GM19467 (cell line): ENCODE measurements around the gene PRSS50.

Experiments used
- ATAC-seq: cut with Tn5 transposase; IDR thresholded peaks from one replicate; pipeline ENCODE4 v1.9.1; 2021; ENCODE audit warnings: mild to moderate bottlenecking, moderate library complexity; ENCODE audit not compliant: unreplicated experiment

PRSS50 gene

DNA sequence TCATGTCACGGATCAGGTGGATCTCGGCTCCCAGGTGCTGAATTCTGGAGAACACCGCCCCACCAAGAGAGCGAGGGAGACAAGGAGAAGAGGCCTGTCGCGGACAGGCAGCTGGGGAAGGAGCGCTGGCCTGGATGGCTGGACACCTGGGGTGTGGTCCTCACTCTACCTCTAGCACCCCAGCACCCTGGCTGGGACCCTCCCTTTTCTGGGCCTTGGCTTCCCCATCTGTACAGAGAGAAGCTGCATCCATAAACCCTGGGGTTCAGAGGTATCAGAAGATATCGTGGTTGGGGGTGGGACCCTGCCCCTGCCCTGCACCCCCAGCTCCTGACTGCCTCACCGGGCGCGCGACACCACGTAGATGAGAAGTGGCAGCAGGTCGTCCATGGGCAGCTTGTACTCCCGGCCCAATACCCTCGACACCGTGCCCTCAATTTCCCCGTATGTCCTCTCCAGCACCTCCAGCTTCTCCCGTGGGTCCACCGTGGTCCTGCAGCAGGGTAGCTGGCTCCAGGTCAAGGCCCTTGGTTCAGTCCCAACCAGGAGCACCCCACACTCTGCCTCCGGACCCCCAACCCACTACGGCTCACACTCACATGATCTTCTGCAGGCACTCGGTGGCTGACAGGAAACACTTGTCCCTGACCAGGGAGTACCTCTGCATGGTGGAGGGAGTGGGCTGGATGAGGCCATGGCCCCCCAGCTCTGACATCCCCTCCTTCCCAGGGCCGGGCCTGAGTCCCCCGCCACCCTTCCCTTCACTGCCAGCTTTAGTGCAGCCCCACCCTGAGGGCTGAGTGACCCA is 45.9 kb downstream of the PRSS50 start:
- ATAC-seq, result no peak

GRCh38 chr3:46670891-46671427 is 46.7 kb downstream of the PRSS50 start:
- ATAC-seq, result no peak

GRCh38 chr3:46670000-46670890 is 47.4 kb downstream of the PRSS50 start:
- ATAC-seq, result no peak

- no peak for ATAC-seq
Measured at GRCh38 chr3:46669191-46669999, 48.3 kb downstream of the PRSS50 start.

- ATAC-seq, result no peak
Measured at GRCh38 chr3:46668591-46668990, 49.1 kb downstream of the PRSS50 start.

GRCh38 chr3:46668116-46668515 is 49.6 kb downstream of the PRSS50 start:
- no peak for ATAC-seq

DNA sequence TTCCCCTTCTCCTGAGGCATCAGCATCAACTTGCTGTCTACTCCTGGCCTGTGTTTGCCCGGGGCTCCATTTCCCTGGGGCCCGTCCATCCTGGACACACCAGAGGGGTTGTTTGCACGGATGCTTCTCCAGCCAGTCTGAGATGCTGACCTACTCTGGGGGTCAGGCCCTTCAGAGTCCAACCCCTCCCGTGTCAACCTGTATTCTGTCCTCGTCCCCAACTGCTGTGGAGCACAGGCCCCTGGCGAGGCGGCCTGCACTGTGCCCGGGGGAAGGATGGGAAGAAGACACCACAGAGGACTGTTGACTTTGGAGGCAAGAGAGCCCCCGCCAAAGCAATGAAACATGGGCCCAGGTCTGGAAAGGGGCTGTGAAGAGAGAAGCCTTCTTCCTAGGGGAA is 50.0 kb downstream of the PRSS50 start:
- ATAC-seq, result no peak

- ATAC-seq, result no peak
Measured at GRCh38 chr3:46667061-46667621, 50.5 kb downstream of the PRSS50 start.

DNA sequence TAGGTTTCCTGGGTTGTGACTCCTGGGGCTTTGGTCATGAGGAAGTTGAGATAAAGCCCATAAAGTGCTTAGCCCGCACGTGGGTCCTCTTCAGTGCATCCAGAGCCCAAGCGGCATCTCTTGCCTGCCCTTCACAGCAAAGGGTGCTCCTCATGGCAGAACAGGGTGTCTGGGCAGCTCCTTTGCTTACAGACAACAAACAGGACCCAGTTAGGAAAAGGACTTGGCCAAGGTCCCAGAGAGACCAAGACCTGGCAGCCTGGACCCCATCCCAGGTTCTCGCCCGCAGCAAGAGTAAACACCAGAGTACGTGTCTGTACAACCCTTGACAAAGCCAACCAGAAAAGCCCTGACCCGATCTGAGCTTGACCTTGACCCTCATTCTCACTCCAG is 51.2 kb downstream of the PRSS50 start:
- no peak for ATAC-seq

DNA sequence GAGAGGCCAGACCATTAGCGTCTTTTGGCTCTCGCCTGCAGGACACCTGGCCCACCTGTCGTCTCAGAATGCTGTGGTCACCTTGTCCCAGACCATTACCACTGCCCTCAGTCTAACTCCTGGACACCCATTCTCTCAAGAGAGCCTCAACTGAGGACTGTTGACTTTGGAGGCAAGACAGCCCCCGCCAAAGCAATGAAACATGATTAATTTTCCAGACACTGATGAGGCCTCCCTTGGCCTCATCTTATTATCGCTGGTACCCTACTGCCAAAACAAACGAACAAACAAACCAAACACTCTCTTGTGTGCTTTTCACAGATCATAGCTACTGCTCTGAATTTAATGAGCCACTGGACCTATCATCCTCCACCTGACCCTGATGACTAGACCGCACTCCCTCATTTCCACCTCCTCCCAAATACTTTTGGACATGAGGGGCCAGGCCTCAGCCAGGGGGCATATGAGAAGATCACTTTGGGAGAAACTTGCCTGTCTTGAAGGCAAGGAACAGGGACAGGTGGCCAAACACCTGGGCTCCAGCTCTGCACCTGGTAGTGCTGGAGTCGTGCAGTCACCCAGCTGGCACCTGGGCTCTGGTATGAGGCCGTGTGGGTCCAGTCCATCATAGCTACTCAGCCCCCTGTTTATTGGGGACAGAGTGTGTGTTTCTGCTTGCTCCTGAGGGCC is 51.8 kb downstream of the PRSS50 start:
- ATAC-seq, result no peak

GRCh38 chr3:46664971-46665762 is 52.5 kb downstream of the PRSS50 start:
- ATAC-seq, result no peak

DNA sequence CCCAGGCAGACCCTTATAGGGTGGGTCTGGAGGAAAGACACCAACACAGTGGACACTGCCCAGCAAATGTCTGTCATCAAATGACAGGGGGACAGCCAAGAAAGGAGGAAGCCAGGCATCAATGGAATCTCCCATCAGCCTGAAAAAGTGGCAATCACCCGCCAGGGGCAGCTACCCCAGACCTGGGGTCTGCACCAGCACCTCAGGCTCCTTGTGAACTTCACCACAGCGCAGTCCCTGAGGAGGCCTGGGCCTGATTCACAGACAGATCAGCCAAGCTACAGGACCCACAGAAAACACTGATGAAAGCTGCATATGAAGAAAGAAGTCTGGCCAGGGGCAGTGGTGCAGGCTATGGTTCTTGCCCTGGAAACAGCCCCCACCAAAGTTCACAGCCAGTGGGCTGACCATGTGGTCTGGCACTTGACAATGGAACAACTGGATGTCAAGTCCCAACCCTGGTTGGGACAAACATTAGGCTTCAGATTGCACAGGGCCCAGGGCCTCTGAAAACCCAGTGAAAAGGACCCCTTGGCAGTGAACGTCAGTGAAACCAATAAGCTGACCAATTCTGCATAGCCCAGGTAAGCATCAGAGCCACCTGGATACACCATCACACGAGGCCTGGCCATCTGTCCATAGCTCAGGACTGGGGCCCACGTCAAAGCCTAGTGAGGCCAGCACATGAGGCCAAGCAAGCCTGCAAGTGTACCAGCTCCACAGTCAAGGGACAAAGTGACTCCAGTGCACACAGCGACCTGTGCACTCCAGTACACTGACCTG is 53.3 kb downstream of the PRSS50 start:
- no peak for ATAC-seq

DNA sequence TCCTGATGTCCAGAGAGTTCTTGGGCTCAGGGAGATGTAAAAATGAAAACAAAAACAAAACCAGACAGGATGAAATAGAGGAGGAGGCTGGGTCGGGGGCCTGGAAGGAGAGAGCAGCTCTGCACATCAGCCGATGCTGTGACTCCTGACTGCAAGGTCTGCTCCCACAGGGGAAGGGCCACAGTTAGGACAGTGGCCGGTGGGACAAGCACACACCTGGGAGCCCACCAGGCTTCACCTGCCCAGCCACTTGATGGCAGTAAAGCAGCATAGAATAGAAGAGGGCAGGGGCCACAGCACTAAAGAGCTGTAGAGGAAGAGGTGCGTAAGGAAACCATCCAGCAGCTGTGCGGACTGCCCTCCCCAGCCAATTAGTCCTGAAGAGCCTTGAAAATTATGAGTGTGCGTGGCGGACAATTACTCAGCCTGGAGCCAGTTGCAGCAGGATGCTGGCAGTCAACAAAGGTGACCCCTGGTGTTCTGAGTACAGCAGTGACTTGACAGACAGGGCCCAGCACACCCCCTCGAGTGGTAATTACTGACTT is 54.0 kb downstream of the PRSS50 start:
- ATAC-seq, result no peak

DNA sequence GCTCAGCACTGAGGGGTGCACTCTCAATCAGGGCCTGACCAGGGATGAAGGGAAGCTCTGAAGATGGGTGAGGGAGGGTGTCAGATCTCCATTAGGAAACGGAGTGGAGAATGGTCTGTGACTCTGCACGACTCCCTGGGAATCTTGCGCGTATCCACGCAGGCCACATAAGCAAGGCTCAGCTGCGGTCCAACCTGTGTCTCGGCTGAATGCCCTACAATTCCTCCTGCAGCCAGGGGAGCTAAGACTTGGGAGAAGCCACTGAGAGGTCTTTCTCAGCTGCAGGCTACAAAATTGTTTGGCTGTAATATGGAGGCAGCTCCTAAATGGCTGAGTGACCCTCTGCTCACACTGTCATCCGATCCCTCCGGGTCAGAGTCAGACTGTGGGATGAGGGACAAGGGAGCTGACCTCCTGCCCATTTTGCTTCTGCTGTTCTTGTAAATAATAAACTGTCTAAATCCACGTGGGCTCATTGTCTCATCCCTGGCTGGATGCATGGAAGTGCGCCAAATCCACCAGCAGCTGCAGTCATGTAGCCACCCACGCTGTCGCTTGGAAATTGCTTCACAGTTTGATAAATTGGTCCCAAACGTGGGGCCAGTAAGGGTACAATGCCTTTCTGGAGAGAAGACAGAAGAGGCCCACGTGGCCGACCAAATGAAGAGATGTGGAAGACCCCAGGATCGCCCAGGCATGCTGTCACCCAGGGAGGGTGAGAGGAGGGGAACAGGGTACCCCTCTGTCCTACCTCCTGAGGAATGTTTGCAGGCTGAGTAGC is 54.7 kb downstream of the PRSS50 start:
- no peak for ATAC-seq
